Endothelial cell (in vitro differentiated cells): ENCODE data around the gene TMEM38A. TPM values are rescaled to one million over a fixed set of nuclear protein-coding genes. Genes with fewer than 3 reads are reported as not detected.
A peak's percentile ranks its signal among the peaks of the same experiment; 100 is the strongest.

Experiments used
- DNase-seq: peaks from one replicate; pipeline ENCODE4 v3.0.0; 2021; ENCODE audit warnings: low spot score
- H3K27ac Mint-ChIP-seq: one replicate; pipeline ENCODE4 v1.8.0; 2021; ENCODE audit warnings: mixed read lengths, inconsistent platforms; ENCODE audit not compliant: unreplicated experiment
- H3K27me3 Mint-ChIP-seq: one replicate; pipeline ENCODE4 v1.8.0; 2021; ENCODE audit warnings: mild to moderate bottlenecking, moderate library complexity, mixed read lengths, inconsistent platforms; ENCODE audit not compliant: unreplicated experiment
- H3K36me3 Mint-ChIP-seq: one replicate; pipeline ENCODE4 v1.8.0; 2021; ENCODE audit warnings: mild to moderate bottlenecking, low read depth, mixed read lengths, inconsistent platforms; ENCODE audit not compliant: unreplicated experiment
- H3K4me1 Mint-ChIP-seq: one replicate; pipeline ENCODE4 v1.8.0; 2021; ENCODE audit warnings: mild to moderate bottlenecking, mixed read lengths, inconsistent platforms; ENCODE audit not compliant: unreplicated experiment
- H3K4me3 Mint-ChIP-seq: one replicate; pipeline ENCODE4 v1.8.0; 2021; ENCODE audit warnings: mild to moderate bottlenecking, mixed read lengths, inconsistent platforms; ENCODE audit not compliant: unreplicated experiment
- H3K9me3 Mint-ChIP-seq: one replicate; pipeline ENCODE4 v1.8.0; 2021; ENCODE audit warnings: mixed read lengths, inconsistent platforms; ENCODE audit not compliant: unreplicated experiment
- long read RNA-seq: library from polyadenylated mRNA; unstranded; transcript quantifications from one replicate; pipeline ENCODE4 v2.0.0, GENCODE V29; 2020; ENCODE audit not compliant: unreplicated experiment
- total RNA-seq: library from RNA; stranded (reverse); fragmentation: NEBNext Ultra II Directional; extraction: Animal tissue kit (Norgen Biotek cat#: 25700); gene quantifications from one replicate; pipeline ENCODE4 v1.2.1, GENCODE V29; 2021; ENCODE audit not compliant: unreplicated experiment
- TF ChIP-seq, protein P1 (sequence below): fragments of 200-600 bp; sonication (generic); IDR thresholded peaks from one replicate; pipeline ENCODE4 v1.5.0; 2021; ENCODE audit warnings: antibody characterized with exemption; ENCODE audit not compliant: unreplicated experiment

TMEM38A gene, protein sequence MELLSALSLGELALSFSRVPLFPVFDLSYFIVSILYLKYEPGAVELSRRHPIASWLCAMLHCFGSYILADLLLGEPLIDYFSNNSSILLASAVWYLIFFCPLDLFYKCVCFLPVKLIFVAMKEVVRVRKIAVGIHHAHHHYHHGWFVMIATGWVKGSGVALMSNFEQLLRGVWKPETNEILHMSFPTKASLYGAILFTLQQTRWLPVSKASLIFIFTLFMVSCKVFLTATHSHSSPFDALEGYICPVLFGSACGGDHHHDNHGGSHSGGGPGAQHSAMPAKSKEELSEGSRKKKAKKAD
- total RNA-seq: 0.36 TPM
- long read RNA-seq: 0 reads

DNA sequence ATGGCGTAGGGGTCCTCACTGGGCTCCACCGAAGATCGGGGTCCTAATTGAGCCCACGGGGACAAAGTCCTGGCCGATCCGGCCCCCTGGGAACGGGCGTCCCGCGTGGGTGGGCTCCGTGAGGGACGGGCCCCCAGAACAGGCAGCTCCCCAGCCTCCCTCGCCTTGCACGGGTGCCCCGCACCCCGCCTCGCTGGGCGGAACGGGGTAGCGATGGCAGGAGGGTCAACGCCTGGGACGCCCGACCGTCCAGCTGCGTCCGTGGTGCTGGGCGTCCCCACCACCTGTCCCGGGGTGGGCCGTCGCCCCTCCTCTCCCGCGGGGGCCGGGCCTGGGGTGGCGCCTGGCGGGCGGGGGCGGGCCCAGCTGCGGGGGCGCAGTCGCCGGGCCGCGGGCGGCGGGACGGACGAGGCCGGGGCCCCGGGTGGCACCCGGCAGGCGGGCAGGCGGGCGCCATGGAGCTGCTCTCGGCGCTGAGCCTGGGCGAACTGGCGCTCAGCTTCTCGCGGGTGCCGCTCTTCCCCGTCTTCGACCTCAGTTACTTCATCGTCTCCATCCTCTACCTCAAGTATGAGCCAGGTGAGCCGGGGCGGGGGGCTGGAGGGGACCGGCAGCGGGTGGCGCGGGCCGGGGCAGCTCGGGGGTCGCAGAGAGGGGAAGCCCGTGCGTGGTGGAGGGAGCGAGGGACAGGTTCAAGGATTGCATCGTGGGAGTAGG lies at the start of gene TMEM38A:
TMEM38A (plus strand) TSS at position 377 of the 717 bp plus-strand sequence; CDS start at position 456, 79 bp downstream.
- DNase-seq: peak; percentile 22

DNA sequence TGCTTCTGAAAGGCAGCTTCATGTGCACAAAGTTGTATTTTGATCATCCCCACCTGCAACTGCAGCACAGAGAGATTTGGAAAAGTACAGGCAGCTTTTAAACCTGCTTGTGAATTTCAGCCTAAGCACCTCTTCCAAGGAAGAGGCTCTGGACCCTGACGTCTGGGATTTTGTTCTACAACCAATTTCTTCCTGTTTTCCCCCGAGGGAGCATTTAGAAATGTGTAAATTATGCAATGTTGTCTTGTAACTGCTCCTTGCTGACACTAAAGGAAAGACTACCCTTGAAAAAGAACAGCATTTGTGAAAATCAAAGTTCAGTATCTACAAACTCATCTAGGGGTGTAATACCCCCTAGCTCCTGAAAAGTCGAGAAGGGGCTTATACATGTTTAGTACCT lies 48.3 kb upstream of the TMEM38A start:
- Mint-ChIP-seq H3K27me3 (peaks cover 7% of the 10 kb centered on the region), H3K9me3 (no peaks in the 10 kb centered on the region), H3K27ac (no peak overlapping the region), H3K4me3 (no peak overlapping the region), H3K36me3 (peaks cover 10% of the 10 kb centered on the region), H3K4me1 (peaks cover 39% of the 10 kb centered on the region)
- TF ChIP-seq, protein P1, sequence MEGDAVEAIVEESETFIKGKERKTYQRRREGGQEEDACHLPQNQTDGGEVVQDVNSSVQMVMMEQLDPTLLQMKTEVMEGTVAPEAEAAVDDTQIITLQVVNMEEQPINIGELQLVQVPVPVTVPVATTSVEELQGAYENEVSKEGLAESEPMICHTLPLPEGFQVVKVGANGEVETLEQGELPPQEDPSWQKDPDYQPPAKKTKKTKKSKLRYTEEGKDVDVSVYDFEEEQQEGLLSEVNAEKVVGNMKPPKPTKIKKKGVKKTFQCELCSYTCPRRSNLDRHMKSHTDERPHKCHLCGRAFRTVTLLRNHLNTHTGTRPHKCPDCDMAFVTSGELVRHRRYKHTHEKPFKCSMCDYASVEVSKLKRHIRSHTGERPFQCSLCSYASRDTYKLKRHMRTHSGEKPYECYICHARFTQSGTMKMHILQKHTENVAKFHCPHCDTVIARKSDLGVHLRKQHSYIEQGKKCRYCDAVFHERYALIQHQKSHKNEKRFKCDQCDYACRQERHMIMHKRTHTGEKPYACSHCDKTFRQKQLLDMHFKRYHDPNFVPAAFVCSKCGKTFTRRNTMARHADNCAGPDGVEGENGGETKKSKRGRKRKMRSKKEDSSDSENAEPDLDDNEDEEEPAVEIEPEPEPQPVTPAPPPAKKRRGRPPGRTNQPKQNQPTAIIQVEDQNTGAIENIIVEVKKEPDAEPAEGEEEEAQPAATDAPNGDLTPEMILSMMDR: no peak
- no peak for DNase-seq

More for the DNA sequence above, at the start of gene TMEM38A:
- Mint-ChIP-seq H3K4me3 (peak within 1 kb of the TSS; percentile 98), H3K36me3 (peaks cover 23% of the 10 kb centered on the region), H3K27me3 (peaks cover 8% of the 10 kb centered on the region), H3K9me3 (no peaks in the 10 kb centered on the region), H3K27ac (peak within 1 kb of the TSS; percentile 99), H3K4me1 (peaks cover 14% of the 10 kb centered on the region)
- TF ChIP-seq, protein P1: no peak

DNA sequence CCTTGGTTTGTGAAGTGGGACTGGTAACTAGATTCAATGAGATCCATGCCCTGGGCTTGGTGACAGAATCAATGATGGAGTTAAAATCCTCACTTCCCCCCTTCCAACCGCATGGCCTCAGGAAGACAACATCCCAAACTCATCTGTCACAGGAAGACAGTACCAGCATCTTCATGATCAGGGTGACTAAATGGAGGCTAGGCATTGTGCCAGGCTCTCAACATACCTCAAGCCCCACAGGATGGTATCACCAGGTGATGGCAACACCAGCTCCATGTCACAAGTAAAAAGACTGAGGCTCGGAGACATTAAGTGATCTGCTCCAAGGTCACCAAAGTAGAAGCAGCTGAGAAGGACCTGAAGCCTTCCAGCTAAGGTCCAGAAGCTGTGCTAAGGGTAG lies 47.1 kb upstream of the TMEM38A start:
- Mint-ChIP-seq H3K27me3 (peaks cover 13% of the 10 kb centered on the region), H3K4me3 (no peak overlapping the region), H3K36me3 (peaks cover 10% of the 10 kb centered on the region), H3K9me3 (no peaks in the 10 kb centered on the region), H3K27ac (peak overlapping the region; percentile 4), H3K4me1 (peaks cover 51% of the 10 kb centered on the region)
- no peak for DNase-seq
- TF ChIP-seq, protein P1: no peak

DNA sequence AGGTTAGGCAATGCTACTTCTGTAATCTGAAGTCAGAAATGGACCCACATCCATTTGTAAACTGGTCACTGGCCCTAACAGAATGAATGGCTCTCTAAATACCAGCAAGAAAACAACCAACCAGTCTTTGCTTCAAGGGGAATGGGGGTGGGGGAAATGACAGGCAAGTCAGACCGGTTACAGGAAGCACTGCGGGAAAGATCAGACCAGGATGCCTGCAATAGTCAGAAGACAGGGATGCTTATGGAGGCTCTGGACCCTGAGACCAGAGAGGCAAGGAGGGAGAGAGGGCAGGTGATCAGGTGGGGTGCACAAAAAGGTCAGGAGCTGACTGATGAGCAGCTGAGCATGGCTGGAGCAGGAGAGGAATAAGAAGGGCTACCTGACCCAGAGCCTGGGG lies 46.0 kb upstream of the TMEM38A start:
- H3K4me1 Mint-ChIP-seq: peaks cover 55% of the 10 kb centered on the region

More for the DNA sequence above, 46.0 kb upstream of the TMEM38A start:
- DNase-seq: peak; percentile 13
- Mint-ChIP-seq H3K36me3 (peaks cover 10% of the 10 kb centered on the region), H3K4me3 (peak overlapping the region; percentile 68), H3K27ac (peak overlapping the region; percentile 79), H3K9me3 (no peaks in the 10 kb centered on the region), H3K27me3 (peaks cover 13% of the 10 kb centered on the region)
- TF ChIP-seq, protein P1: no peak
